SK-N-SH treated with all-trans-retinoic acid at 6 μM for 48 hours (cell line): ENCODE measurements around the gene TECR.

ENCODE experiments used
- CSDC2 ChIP-seq: fragments of 250-450 bp; sonication (Bioruptor Pico); IDR thresholded peaks from 2 replicates; pipeline ENCODE4 v1.5.0; 2020; ENCODE audit warnings: mild to moderate bottlenecking, moderate library complexity
- TOX ChIP-seq: fragments of 250-450 bp; sonication (Bioruptor Pico); IDR thresholded peaks from 2 replicates; pipeline ENCODE4 v1.8.0; 2021; ENCODE audit warnings: mild to moderate bottlenecking, moderate library complexity, borderline replicate concordance
- ZFP3 ChIP-seq: fragments of 250-450 bp; sonication (Bioruptor Pico); IDR thresholded peaks from 2 replicates; pipeline ENCODE4 v1.5.0; 2020; ENCODE audit warnings: mild to moderate bottlenecking, moderate library complexity
- TF ChIP-seq, protein P1 (sequence below): fragments of 250-450 bp; sonication (Bioruptor Pico); IDR thresholded peaks from 2 replicates; pipeline ENCODE4 v1.8.0; 2021; ENCODE audit warnings: low read depth, mild to moderate bottlenecking, moderate library complexity, borderline replicate concordance

DNA sequence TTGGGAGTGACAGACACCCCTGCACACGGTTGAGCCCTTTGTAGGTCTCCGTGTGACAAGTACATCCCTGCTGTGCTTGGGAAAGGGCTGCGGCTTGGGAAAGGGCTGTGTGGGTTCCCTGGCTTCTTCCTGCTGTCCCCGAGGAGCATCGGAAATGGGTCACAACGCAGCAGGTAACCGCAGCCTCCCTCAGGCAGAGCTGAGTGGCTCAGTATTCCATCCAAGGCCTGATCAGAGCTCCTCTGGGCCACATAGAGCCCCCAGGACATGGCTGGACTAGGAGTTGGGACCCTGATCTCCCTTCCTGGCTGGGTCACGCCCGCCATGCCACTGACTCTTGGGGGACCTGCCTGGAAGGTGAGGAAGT lies 16.3 kb downstream of the TECR start:
- TF ChIP-seq ZFP3 (CRISPR knock-in tag) (no peak), CSDC2 (CRISPR knock-in tag) (no peak), TOX (no peak)
- TF ChIP-seq, protein P1, sequence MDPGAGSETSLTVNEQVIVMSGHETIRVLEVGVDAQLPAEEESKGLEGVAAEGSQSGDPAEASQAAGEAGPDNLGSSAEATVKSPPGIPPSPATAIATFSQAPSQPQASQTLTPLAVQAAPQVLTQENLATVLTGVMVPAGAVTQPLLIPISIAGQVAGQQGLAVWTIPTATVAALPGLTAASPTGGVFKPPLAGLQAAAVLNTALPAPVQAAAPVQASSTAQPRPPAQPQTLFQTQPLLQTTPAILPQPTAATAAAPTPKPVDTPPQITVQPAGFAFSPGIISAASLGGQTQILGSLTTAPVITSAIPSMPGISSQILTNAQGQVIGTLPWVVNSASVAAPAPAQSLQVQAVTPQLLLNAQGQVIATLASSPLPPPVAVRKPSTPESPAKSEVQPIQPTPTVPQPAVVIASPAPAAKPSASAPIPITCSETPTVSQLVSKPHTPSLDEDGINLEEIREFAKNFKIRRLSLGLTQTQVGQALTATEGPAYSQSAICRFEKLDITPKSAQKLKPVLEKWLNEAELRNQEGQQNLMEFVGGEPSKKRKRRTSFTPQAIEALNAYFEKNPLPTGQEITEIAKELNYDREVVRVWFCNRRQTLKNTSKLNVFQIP (CRISPR knock-in tag), result no peak
